ENCODE data around the gene PFN1. TPM values are rescaled to one million over a fixed set of nuclear protein-coding genes. Genes with fewer than 3 reads are reported as not detected.
A peak's percentile ranks its signal among the peaks of the same experiment; 100 is the strongest.
"Not testable (repeated sequence)": the region's sequence is repeated elsewhere in the genome, so short reads cannot be mapped to it uniquely, and the experiment has no call there.

The PFN1 gene
- polyA plus RNA-seq, 5 donors = 315 to 670 (median 399) TPM

- DNase-seq = no peak
Measured at GRCh38 chr17:4932756-4933155, 15.6 kb downstream of the PFN1 start.

- DNase-seq = no peak
Measured at GRCh38 chr17:4931963-4932362, 16.4 kb downstream of the PFN1 start, which contains the start of gene GP1BA. TSS of gene GP1BA (plus strand) at chr17:4932277. CDS start at chr17:4932605, 328 bp downstream.

GRCh38 chr17:4928881-4929280, 19.4 kb downstream of the PFN1 start:
- DNase-seq = no peak

GRCh38 chr17:4926577-4927335, 21.6 kb downstream of the PFN1 start:
- not testable (repeated sequence) for DNase-seq

GRCh38 chr17:4921320-4921719, 27.0 kb downstream of the PFN1 start:
- no peak for DNase-seq

- DNase-seq = no peak
Measured at GRCh38 chr17:4920351-4921048, 27.8 kb downstream of the PFN1 start.

GRCh38 chr17:4919511-4920047, 28.8 kb downstream of the PFN1 start:
- DNase-seq = no peak

- DNase-seq = not testable (repeated sequence)
Measured at GRCh38 chr17:4914551-4914950, 33.8 kb downstream of the PFN1 start.

- no peak for DNase-seq
Measured at GRCh38 chr17:4913994-4914393, 34.3 kb downstream of the PFN1 start.

- DNase-seq = peak; percentile 83 to 87
Measured at GRCh38 chr17:4908711-4909496, 39.4 kb downstream of the PFN1 start.

GRCh38 chr17:4908301-4908700, 40.0 kb downstream of the PFN1 start:
- DNase-seq = no peak

GRCh38 chr17:4906642-4907041, 41.7 kb downstream of the PFN1 start:
- DNase-seq = not testable (repeated sequence)

GRCh38 chr17:4903051-4903818, 45.1 kb downstream of the PFN1 start, which contains the start of gene CHRNE:
TSS of gene CHRNE (minus strand) at chr17:4903098. CDS start at chr17:4903063, 35 bp downstream.
- peak in 1 of 2 donors; percentile 68 for DNase-seq

- DNase-seq = no peak
Measured at GRCh38 chr17:4902540-4902939, 45.8 kb downstream of the PFN1 start.

GRCh38 chr17:4901648-4902344, 46.5 kb downstream of the PFN1 start:
- no peak for DNase-seq

- DNase-seq = no peak
Measured at GRCh38 chr17:4901108-4901647, 47.2 kb downstream of the PFN1 start.

- DNase-seq = no peak
Measured at GRCh38 chr17:4900231-4901107, 47.9 kb downstream of the PFN1 start.

- peak; percentile 67 to 73 for DNase-seq
Measured at GRCh38 chr17:4899341-4900230, 48.7 kb downstream of the PFN1 start, which contains the start of gene C17orf107. TSS of gene C17orf107 (plus strand) at chr17:4899536. CDS start at chr17:4899763, 227 bp downstream.

Data from right lung (tissue), 5 donors.